Right lung (tissue), 5 donors: ENCODE results near the gene NHS. TPM values are rescaled to one million over a fixed set of nuclear protein-coding genes. Genes with fewer than 3 reads are reported as not detected.

ENCODE experiments used
- DNase-seq, 2 donors: peaks; one replicate each; pipeline ENCODE4 v3.0.0-alpha.2; 2013
- polyA plus RNA-seq, 5 donors: library from polyadenylated mRNA; unstranded; fragments of 120-200 nt; gene quantifications; one replicate each; pipeline versions ENCODE4 v1.2.1 to v1.2.3, GENCODE V29; 2013; ENCODE audit warnings: inconsistent platforms in 1 of 5, low replicate concordance in 1 of 5; ENCODE audit not compliant: insufficient read length in 5 of 5, insufficient read depth in 1 of 5

NHS gene
- polyA plus RNA-seq, 5 donors, result 5.0 to 7.8 (median 7.2) TPM

DNA sequence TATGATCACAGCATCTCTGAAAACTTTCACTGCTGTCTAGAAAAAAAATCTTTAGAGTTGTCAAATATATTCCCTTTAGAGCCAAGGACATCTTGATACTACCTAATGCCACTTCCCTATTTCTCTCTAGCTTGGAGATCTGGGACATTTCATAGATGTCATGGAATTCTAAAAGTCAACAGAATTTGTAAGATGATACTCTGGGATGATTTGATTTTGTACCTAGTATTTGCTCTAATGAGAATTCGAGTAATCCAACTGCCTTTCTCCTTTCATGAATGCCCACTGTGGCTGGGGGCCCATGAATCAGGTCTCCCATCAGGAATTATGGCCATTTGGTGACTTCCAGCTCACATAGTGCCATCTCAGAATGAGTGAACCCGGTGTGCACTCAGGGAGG lies 73.2 kb downstream of the NHS start:
- no peak for DNase-seq

DNA sequence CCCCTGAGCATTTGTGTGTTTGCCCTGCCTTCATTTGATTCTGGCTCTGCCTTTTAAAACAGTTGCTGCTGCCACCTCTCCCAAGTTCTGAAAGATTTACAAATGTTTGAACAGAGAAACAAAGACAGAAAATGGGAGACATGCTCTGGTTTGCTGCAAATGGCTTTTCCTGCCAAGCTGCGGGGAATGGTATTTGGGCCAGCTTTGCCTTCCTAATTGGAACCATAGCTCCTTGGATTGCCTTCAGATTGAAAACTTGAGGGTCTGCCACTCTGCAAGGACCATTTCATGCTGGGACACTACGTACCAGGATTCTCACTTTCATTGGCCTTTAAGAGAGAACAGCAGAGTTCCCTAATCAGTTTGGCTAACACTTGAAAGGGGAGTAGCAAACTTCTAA lies 74.9 kb downstream of the NHS start:
- DNase-seq, result no peak

DNA sequence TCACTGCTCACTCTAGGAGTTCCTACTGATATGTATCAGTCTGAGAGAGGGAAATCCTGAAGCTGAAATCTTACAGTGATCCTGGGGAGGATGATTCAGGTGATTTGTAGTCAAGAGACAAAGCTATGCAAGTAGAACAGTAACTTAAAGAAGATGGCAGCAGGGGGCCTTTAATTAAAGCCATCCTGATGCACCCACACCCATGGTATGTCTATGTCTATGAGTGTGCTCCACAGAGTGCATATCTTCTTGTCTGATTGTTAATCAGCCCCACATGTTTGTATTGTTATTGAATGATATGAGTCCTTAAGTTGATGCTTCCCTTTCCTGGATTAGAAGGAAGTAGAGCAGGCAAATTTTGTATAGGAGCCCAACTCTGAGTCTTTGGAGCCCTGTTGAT lies 78.8 kb downstream of the NHS start:
- no peak for DNase-seq

DNA sequence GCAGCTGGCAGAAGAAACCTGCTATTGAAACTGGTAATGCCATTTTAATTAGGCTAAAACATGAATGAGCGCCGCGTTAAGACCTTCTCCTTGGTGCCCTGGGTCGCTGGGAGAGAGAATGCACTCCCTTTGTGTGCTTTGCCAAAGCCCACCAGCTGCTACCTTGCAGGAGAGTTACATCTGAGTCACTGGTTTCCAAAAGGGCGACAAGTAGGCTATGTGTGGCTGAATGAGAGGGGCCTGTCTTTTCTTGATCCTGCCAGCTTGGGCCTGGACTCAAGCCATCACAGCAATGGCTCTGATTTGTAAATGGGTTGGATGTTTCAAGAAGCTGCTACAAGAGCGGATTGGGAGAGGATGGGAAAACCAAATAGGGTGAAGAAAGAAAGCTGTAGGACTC lies 81.5 kb downstream of the NHS start:
- DNase-seq, result no peak

DNA sequence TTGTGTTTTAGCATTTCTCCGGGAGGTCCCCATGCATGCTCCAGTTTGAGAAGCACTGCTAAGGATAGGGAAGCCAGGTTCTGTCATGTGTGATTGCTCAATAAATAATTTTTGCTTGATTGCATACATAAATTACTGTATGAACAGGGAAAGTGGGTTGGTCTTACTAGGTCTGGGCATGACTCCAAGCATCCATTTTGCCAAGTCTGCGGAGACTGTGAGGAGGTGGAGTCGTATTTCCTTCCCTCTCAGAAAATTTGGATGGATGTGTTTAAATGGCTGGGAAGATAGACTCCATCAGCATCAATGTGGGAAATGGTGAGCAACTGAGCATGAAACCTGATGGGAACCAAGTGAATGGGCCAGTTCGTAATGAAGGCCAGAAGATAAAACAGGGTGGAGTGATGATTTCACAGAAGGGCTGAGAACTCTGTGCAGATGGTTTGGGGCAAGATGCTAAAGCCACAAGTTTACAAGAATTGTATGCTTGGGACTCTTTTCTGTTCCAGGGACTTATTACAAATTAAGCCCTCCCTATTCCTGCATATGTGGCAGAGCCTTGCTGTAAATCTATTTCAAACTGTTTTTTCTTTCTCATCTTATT lies 84.1 kb downstream of the NHS start:
- DNase-seq, result peak; percentile 58 to 61

DNA sequence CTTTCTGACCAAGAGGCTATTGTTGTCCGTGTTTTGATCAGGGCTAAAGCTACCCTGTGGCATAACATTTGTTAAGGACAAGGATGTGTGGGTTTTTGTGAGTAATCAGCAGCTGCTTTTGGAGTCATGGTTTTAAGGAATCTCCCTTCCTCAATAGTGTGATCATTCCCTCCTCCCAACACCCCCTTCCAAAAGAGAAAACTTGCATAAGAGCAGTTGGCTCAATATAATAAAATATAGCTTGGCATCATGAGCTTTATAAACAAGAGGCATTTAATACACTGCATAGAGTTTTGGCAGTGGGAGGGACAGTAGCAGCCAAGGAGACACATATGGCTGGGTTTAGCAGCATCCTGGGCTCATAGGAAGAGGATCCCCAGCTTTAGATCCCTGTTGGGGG lies 84.7 kb downstream of the NHS start:
- DNase-seq, result no peak

DNA sequence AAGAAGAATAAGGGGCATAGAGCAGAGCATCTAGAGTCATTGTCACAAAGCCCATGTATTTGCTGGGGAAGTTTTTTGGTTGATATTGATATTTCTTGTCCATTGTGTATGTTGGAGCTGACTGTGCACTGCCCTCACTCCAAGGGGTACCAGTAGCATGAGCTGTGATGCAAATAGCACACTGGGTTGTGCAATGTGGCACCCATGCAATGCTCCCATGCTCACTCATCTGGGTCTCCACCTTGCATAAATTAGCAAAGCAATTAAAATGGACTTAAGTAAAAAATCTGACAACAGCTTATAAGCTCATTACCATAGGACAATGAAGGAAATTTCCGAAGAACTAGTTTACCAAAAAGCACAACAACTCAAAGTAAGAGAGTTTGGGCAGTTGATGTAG lies 87.9 kb downstream of the NHS start:
- DNase-seq, result no peak

DNA sequence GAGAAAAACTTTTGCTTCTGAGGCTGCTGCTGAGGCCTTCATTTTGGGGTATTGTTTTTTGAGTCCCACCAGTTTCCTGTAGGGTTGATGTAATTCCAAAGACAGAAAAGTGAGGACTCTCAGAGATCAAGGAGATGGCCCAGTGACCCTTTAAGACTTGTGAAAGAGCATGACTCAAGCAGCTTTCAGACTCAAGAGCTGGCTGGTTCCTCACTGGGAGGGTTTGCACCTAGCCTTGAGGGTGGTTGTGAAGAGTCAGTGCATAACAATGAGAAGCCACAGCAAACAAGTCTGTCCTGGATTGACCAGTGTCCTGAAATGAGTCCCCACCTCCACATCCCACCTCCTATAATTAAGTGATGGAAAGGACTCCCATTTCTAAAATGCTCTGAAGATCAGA lies 89.2 kb downstream of the NHS start:
- DNase-seq, result no peak

DNA sequence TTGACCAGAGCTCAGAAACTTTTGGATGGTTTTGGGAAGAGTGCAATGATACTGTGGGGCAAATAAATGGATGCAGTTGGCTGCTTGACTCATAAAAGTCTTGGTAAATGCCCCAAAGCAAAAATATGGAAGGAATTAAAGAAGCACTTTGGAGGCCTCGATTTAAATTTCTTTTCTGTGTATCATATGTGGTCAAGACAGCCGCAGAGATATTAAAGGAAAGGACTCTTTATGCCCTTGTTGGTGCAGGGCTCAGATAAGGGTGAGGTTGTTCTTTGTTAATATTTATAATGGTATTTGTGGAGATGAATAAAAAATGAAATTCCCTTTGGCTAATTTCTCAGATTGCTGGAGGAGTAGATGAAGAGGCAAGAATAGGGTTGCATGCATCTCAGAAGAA lies 90.2 kb downstream of the NHS start:
- DNase-seq, result no peak

DNA sequence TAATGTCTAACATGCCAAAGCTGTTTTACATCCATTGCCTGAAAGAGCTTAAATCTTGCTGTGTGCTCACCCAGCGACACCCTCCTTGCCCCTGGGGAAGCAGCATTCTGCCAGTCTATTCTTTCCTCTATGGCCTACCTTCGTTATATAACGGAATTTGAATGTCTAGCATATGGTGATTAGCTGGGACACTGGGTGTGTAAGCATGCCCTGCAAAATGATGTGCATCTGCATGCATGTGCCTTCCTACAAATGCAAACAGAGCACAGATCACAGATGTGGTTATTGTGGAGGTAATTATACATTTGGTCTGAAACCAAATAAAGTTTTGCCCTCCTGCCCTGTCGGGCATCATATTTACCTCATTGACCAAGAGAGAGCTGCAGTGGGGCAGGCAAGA lies 90.8 kb downstream of the NHS start:
- DNase-seq, result no peak

DNA sequence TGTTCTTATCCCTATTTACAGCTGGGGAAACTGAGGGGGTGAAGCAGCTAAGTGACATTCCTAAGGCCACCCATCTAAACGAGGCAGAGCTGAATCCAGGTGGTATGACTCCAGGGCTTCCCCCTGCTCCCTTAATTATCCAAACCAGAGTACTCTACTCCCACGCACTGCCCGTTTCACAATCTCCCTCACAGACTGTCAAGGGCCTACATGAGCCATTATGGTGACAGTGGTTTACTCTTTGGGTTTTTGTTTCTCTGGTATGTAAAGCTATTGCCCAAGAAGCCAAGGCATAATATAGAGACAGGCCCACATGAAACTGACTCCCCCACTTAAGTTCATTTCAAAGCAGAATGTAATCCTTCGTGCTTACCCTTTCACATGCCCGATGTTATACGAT lies 95.1 kb downstream of the NHS start:
- DNase-seq, result no peak

DNA sequence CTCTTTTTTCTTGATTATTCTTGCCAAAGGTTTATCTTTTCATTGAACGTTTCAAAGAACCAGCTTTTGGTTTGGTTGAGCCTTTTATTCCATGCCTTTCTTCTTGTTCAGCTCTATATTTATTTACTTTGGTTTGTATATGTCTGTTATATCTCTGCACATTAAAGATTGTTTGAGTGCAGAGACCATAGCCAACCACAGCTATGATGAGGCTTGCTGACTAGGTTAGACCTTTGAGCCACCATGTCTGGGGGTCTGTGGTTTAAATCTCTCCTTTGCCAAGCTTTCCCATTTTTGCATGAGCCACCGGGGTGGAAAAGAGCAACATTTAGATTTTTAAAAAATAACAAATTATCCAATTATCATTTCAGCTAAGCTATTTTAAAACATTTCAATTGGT lies 96.1 kb downstream of the NHS start:
- DNase-seq, result no peak

DNA sequence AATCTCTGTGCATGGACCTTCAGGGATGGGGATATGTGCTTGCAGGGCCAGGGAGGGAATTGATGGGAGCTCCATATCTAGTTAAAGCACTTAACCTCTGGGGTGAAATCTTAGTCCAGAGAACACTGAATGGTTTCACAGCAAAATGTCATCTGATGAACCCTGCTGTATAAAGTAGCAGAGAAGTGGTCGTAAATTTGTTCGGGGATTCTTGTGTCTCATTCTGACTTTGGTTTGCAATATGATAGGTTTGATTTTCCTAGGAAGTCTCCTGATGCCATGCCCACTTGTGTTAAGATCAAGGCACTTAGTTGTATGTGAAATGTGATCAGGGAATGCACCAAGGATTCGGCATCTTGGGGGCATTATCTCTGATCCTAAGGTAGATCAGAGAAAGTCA lies 96.9 kb downstream of the NHS start:
- DNase-seq, result no peak

DNA sequence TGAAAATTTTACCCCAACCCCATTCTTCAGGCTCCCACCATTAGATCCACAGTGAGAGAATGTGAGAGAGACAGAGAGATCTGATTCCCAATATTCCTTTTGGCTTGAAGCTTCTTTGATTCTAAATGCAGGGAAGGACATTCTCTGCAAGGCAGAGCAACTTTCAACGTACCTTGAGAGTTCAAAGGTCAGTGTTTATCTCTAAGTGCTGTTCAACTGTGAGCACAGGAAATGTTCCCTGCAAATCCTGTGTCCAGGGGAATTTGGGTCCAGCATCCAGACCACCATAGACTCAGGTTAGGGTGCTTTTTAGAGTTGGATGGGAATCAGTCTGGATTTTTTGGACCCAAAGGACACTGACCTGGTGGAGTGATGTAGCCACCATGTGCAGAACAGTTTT lies 97.4 kb downstream of the NHS start:
- DNase-seq, result no peak

DNA sequence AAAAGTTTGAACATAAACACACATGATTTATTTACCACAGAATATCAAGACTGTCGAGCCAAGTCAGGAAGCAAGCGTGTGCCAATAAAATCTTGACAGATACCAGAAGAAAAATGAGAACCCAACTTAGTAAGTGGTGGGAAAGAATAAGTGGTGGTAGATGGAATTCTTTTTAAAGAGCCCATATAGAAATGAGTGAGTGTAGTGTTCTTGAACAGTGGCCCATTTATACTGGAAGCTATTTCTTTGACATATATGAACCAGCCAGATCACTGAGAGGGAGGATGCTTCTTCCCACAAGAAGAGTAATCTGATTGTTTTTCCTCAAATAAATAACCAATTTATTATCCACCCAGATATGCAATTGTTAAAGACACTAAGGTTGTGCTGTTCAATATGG lies 98.0 kb downstream of the NHS start:
- DNase-seq, result no peak

DNA sequence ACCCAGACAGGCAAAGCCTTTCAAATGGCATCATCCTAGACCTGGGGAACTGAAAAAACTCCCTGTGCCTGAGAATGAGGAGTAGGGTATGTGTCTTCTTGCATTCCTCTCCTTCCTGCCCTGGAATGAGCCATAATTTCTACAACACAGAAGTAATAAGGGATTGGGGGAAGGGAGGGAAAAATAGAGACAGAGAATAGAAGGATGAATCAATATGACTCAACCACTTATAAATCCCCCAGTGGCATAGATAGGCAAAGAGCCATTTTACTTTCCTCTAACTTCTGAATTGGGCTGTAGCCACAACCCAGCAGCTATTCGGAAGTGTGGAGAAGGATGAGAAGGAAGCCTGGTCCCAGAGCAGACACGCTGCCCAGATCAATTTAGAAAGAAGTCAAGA lies 99.9 kb downstream of the NHS start:
- no peak for DNase-seq

DNA sequence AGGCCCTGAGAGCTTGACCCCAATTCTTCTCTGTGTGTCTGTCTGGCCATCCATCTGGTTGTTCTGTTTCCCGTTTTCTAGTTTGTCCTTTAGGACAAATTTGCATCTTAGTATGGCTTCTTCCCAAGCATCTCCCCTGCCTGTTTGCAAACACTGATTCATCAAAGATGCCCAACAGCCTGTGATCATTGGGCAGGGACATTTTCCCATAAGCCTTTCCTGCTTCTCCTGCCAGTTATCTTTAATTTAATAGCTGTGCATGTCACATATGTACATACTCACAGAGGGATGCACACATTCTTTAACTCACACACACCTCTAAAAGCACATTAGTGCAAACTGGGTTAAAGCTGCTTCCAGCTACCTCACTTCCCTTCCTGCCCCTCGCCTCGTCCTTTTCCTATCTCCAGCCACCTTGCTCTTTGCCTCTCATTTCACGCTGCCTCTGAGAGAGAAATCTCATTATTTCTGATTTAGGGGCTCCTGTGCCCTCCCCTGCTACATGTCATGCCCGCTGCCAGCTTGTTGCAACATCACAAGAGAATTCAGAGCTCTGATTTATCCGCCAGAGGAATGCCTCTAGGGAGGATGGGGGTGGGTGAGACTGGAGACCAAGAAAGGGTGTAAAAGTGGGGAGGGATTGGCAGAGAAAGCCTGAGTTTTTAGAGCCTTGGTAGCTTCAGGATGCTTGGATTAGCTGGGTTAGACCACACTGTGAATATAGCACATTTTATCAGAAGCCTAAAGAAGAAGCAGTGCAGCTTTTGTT lies 100.6 kb downstream of the NHS start:
- no peak for DNase-seq

DNA sequence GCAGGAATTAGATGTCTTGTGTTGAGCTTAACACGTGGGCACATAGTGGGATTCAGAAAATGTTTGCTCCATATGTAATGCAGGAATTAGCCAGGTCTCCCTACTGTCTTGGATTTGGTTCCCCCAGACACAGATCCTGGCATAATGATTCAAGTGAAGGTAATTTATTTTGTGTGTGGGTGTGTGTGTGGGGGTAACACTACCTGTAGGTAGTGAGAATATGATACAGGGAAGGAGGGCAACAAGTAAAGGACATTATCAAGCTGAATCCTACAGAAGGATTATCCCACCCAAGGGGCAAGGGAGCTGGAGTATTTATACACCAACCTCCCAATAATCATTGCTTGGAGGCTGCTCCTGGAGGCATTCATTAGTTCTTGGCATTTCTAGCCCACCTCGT lies 101.4 kb downstream of the NHS start:
- no peak for DNase-seq

DNA sequence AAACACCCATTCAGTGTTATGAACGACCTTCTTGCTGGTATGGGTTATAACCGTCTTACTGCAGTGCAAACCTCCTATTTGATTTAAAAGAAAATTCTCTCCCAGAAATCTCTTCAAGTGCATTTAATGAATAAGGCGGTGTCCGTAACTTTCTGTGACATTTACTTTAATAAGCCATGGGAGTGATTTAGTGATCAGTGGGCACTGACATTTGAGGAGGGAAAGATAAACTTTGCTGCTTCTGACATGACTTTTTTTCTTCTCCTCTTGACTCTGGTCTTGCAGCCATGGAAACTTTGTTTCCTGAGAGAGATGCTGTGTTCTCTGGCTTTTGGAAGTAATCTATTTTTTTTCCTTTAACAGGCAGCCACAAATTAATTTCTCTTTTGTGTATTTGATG lies 106.1 kb downstream of the NHS start:
- DNase-seq, result no peak

DNA sequence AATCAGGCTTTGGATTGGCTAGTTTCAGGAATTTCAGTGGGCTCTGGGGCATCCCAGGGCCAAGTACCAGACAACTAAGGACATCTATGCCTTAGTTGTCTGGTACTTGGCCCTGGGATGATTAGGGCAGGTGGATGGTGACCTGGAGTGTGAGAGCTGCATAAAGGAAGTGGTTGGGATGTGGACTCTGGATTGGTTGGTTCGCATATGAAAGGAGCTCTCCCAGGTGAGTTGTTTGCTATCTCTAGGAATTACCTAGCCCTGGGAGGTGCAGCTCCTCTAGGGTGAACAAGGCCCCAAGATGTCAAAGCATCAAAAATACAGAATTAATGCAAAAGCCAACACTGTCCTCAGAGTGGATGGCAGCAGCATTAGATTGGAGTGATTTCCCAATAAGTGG lies 109.6 kb downstream of the NHS start:
- no peak for DNase-seq

DNA sequence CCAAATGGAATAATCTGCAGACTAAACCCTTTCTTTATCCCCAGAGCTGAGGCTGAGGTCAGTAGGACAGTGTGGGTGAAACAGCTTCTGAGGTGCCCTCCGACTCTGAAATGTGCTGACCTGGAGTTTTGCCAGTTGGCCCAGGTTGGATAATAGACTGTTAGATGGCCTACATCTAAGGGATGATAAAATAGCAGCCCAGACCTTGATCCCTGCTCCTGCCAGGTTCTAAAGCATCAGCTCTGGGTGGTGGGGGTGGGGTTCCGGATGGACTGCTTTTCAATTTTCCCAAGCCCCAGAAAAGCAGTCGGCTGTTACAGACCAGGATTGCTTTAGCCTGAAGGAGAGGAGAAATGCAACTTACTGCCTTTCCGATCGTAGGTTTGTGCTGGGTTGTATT lies 110.4 kb downstream of the NHS start:
- DNase-seq, result no peak

DNA sequence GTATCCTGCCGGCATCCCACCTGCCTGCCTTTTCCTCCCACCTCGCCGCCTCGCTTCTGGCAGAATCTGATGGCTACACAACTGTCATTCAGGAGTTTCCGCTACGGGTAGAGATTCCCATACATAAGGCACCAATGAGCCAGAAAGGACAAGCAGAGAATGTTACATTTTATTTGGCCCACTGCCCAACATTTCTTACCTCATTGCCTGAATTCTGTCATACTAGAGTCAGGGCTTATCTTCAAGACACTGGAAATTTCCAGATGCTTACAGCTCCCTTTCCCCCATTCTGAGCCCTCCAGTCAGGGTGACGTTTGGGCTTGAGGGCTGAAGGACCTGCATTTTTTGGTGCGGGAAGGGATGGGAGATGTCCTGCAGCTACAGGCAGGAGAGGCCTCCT lies 113.0 kb downstream of the NHS start:
- no peak for DNase-seq

DNA sequence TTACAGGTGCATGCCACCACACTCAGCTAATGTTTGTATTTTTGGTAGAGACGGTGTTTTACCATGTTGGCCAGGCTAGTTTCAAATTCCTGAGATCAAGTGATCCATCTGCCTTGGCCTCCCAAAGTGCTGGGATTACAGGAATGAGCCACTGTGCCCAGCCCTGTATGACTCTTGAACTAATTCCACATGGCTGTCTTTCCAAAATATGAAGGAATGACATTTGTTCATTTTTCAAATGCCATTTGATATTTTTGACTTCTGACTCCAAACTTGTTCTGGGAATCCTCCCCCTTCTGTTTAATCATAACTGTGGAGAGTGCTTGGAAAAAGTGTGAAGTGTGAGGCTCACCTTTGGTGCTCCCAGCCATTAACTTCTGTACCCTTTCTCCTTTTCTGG lies 119.2 kb downstream of the NHS start:
- no peak for DNase-seq

DNA sequence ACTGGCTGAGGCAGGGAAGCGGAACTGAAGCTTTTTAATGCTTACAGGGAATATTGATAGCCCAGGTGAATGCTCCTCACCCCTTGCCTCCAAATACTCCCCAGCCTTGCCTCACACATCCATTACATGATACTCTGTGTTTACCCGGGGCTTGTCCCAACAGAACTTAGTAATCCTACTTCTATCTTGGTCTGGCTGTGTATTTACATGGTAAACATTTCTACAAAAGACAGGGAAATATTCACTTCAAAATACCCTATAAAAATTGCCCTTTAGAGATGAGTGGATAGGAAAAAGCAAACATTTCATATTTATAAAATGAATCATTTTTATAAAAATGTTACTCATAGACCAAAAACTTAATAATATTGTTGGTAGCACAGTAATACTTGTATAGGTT lies 120.1 kb downstream of the NHS start:
- DNase-seq, result no peak
